Measurements from ENCODE around the gene THSD7B. TPM values are rescaled to one million over a fixed set of nuclear protein-coding genes. Genes with fewer than 3 reads are reported as not detected.

Gene THSD7B
- total and polyA plus RNA-seq, 2 experiments from 2014 or later, result 0.86 to 3.8 TPM

DNA sequence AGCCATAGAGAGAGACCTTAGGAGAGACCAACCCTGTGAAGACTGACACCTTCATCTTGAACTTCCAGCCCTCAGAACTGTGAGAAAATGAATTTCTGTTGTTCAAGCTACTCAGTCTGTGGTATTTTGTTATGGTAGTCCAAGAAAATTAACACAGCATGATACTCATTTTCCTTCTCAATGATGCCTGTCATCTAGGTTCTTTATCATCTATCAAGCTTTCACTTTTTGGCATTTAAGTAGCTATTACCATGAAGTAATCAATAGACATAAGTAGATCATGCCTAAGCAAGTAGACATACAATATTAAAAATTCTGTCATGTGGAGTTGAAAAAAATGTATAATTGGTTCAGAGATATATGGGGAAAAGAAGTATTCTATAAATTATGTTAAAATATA lies 444.7 kb downstream of the THSD7B start:
- H3K27me3 Mint-ChIP-seq (ENCODE audit: insufficient read depth, low read depth, poor library complexity), result peaks cover 3% of the 10 kb centered on the region

DNA sequence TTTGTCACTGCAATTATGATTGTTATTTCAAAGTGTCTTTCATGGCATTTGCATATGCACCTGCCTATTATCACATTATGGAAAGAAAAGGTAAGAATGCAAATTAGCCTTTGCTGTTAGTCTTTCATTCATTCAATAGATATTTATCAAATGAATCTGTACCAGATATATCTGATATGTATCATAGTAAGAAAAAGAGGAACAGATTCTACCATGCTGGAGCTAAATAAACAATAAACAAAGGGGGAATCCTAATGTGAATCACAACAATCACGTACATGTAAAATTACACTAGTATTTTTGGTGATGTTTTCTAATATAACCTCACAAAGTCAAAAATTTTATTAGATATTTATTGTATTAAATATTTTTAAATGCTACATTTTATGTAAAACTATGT lies 446.4 kb downstream of the THSD7B start:
- no peaks in the 10 kb centered on the region for H3F3A ChIP-seq (replicated peaks; ENCODE audit: low read depth)
- Mint-ChIP-seq H3K36me3 (ENCODE audit: low read depth) (no peaks in the 10 kb centered on the region), H3K27me3 (ENCODE audit: insufficient read depth, low read depth, poor library complexity) (peaks cover 3% of the 10 kb centered on the region), H3K9me3 (no peaks in the 10 kb centered on the region; the same call in 2 of the 3 replicates), H3K4me3 (no peak overlapping the region), H3K4me1 (peaks cover 35% of the 10 kb centered on the region), H3K27ac (no peak overlapping the region)
- 0 out of 2 replicates have a peak, but pooled peaks cover 3% of the 10 kb centered on the region for H3K9me2 ChIP-seq (ENCODE audit: insufficient read depth)
- H3K27me3 ChIP-seq (ENCODE audit: insufficient read depth), result no peaks in the 10 kb centered on the region
- H3K27ac ChIP-seq (ENCODE audit: low read depth), result no peak overlapping the region
- no peaks in the 10 kb centered on the region for H3K79me2 ChIP-seq (replicated peaks; ENCODE audit: insufficient read depth)
- H4K20me1 ChIP-seq (replicated peaks; ENCODE audit: insufficient read depth), result no peaks in the 10 kb centered on the region
- H3K36me3 ChIP-seq (ENCODE audit: insufficient read depth), result no peaks in the 10 kb centered on the region
- H2AFZ ChIP-seq, result no peak overlapping the region
- H3K4me2 ChIP-seq, result no peak overlapping the region
- H3K4me1 ChIP-seq (ENCODE audit: insufficient read depth), result peaks cover 22% of the 10 kb centered on the region
- H3K4me3 ChIP-seq, result no peak overlapping the region
- ATAC-seq (no peak), DNase-seq (ENCODE audit: low spot score) (no peak)
- TF ChIP-seq, protein P1, sequence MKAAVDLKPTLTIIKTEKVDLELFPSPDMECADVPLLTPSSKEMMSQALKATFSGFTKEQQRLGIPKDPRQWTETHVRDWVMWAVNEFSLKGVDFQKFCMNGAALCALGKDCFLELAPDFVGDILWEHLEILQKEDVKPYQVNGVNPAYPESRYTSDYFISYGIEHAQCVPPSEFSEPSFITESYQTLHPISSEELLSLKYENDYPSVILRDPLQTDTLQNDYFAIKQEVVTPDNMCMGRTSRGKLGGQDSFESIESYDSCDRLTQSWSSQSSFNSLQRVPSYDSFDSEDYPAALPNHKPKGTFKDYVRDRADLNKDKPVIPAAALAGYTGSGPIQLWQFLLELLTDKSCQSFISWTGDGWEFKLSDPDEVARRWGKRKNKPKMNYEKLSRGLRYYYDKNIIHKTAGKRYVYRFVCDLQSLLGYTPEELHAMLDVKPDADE (IDR thresholded peaks at IDR 0.05), result no peak
- TF ChIP-seq ZNF114 (CRISPR knock-in tag; IDR thresholded peaks at IDR 0.05) (no peak), EZH2phosphoT487 (IDR thresholded peaks at IDR 0.05; ENCODE audit: unreplicated experiment) (no peak), CREB1 (CRISPR knock-in tag; IDR thresholded peaks at IDR 0.05; ENCODE audit: low read depth) (no peak), ZNF331 (CRISPR knock-in tag; IDR thresholded peaks at IDR 0.05; ENCODE audit: low read depth) (no peak), NANOG (IDR thresholded peaks at IDR 0.05; ENCODE audit: borderline replicate concordance) (no peak)
- TF ChIP-seq, protein P2, sequence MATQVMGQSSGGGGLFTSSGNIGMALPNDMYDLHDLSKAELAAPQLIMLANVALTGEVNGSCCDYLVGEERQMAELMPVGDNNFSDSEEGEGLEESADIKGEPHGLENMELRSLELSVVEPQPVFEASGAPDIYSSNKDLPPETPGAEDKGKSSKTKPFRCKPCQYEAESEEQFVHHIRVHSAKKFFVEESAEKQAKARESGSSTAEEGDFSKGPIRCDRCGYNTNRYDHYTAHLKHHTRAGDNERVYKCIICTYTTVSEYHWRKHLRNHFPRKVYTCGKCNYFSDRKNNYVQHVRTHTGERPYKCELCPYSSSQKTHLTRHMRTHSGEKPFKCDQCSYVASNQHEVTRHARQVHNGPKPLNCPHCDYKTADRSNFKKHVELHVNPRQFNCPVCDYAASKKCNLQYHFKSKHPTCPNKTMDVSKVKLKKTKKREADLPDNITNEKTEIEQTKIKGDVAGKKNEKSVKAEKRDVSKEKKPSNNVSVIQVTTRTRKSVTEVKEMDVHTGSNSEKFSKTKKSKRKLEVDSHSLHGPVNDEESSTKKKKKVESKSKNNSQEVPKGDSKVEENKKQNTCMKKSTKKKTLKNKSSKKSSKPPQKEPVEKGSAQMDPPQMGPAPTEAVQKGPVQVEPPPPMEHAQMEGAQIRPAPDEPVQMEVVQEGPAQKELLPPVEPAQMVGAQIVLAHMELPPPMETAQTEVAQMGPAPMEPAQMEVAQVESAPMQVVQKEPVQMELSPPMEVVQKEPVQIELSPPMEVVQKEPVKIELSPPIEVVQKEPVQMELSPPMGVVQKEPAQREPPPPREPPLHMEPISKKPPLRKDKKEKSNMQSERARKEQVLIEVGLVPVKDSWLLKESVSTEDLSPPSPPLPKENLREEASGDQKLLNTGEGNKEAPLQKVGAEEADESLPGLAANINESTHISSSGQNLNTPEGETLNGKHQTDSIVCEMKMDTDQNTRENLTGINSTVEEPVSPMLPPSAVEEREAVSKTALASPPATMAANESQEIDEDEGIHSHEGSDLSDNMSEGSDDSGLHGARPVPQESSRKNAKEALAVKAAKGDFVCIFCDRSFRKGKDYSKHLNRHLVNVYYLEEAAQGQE (IDR thresholded peaks at IDR 0.05; ENCODE audit: unreplicated experiment), result no peak
- TF ChIP-seq, protein P3, sequence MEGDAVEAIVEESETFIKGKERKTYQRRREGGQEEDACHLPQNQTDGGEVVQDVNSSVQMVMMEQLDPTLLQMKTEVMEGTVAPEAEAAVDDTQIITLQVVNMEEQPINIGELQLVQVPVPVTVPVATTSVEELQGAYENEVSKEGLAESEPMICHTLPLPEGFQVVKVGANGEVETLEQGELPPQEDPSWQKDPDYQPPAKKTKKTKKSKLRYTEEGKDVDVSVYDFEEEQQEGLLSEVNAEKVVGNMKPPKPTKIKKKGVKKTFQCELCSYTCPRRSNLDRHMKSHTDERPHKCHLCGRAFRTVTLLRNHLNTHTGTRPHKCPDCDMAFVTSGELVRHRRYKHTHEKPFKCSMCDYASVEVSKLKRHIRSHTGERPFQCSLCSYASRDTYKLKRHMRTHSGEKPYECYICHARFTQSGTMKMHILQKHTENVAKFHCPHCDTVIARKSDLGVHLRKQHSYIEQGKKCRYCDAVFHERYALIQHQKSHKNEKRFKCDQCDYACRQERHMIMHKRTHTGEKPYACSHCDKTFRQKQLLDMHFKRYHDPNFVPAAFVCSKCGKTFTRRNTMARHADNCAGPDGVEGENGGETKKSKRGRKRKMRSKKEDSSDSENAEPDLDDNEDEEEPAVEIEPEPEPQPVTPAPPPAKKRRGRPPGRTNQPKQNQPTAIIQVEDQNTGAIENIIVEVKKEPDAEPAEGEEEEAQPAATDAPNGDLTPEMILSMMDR (conservative IDR thresholded peaks at IDR 0.05; ENCODE audit: low read depth in 2 of 2), result no peak
- TF ChIP-seq, protein P4, sequence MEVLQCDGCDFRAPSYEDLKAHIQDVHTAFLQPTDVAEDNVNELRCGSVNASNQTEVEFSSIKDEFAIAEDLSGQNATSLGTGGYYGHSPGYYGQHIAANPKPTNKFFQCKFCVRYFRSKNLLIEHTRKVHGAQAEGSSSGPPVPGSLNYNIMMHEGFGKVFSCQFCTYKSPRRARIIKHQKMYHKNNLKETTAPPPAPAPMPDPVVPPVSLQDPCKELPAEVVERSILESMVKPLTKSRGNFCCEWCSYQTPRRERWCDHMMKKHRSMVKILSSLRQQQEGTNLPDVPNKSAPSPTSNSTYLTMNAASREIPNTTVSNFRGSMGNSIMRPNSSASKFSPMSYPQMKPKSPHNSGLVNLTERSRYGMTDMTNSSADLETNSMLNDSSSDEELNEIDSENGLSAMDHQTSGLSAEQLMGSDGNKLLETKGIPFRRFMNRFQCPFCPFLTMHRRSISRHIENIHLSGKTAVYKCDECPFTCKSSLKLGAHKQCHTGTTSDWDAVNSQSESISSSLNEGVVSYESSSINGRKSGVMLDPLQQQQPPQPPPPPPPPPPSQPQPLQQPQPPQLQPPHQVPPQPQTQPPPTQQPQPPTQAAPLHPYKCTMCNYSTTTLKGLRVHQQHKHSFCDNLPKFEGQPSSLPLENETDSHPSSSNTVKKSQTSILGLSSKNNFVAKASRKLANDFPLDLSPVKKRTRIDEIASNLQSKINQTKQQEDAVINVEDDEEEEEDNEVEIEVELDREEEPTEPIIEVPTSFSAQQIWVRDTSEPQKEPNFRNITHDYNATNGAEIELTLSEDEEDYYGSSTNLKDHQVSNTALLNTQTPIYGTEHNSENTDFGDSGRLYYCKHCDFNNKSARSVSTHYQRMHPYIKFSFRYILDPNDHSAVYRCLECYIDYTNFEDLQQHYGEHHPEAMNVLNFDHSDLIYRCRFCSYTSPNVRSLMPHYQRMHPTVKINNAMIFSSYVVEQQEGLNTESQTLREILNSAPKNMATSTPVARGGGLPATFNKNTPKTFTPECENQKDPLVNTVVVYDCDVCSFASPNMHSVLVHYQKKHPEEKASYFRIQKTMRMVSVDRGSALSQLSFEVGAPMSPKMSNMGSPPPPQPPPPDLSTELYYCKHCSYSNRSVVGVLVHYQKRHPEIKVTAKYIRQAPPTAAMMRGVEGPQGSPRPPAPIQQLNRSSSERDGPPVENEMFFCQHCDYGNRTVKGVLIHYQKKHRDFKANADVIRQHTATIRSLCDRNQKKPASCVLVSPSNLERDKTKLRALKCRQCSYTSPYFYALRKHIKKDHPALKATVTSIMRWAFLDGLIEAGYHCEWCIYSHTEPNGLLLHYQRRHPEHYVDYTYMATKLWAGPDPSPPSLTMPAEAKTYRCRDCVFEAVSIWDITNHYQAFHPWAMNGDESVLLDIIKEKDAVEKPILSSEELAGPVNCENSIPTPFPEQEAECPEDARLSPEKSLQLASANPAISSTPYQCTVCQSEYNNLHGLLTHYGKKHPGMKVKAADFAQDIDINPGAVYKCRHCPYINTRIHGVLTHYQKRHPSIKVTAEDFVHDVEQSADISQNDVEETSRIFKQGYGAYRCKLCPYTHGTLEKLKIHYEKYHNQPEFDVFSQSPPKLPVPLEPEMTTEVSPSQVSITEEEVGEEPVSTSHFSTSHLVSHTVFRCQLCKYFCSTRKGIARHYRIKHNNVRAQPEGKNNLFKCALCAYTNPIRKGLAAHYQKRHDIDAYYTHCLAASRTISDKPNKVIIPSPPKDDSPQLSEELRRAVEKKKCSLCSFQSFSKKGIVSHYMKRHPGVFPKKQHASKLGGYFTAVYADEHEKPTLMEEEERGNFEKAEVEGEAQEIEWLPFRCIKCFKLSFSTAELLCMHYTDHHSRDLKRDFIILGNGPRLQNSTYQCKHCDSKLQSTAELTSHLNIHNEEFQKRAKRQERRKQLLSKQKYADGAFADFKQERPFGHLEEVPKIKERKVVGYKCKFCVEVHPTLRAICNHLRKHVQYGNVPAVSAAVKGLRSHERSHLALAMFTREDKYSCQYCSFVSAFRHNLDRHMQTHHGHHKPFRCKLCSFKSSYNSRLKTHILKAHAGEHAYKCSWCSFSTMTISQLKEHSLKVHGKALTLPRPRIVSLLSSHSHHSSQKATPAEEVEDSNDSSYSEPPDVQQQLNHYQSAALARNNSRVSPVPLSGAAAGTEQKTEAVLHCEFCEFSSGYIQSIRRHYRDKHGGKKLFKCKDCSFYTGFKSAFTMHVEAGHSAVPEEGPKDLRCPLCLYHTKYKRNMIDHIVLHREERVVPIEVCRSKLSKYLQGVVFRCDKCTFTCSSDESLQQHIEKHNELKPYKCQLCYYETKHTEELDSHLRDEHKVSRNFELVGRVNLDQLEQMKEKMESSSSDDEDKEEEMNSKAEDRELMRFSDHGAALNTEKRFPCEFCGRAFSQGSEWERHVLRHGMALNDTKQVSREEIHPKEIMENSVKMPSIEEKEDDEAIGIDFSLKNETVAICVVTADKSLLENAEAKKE (CRISPR knock-in tag; IDR thresholded peaks at IDR 0.05), result no peak

More for the DNA sequence above, 444.7 kb downstream of the THSD7B start:
- H3K4me3 ChIP-seq, result no peak overlapping the region
- TF ChIP-seq ZNF331 (CRISPR knock-in tag; IDR thresholded peaks at IDR 0.05; ENCODE audit: low read depth) (no peak), ZNF114 (CRISPR knock-in tag; IDR thresholded peaks at IDR 0.05) (no peak)
- H3K27ac Mint-ChIP-seq, result no peak overlapping the region
- no peak overlapping the region for H3K27ac ChIP-seq (ENCODE audit: low read depth)
- no peaks in the 10 kb centered on the region for H3K79me2 ChIP-seq (replicated peaks; ENCODE audit: insufficient read depth)
- no peaks in the 10 kb centered on the region for H3F3A ChIP-seq (replicated peaks; ENCODE audit: low read depth)
- 0 out of 2 replicates have a peak, but pooled peaks cover 3% of the 10 kb centered on the region for H3K9me2 ChIP-seq (ENCODE audit: insufficient read depth)
- no peaks in the 10 kb centered on the region for H3K36me3 Mint-ChIP-seq (ENCODE audit: low read depth)
- ATAC-seq (no peak), DNase-seq (ENCODE audit: low spot score) (no peak)
- H3K27me3 ChIP-seq (ENCODE audit: insufficient read depth), result no peaks in the 10 kb centered on the region
- no peaks in the 10 kb centered on the region; the same call in 2 of the 3 replicates for H3K9me3 Mint-ChIP-seq
- H3K4me3 Mint-ChIP-seq, result no peak overlapping the region
- no peaks in the 10 kb centered on the region for H4K20me1 ChIP-seq (replicated peaks; ENCODE audit: insufficient read depth)
- H3K4me2 ChIP-seq, result no peak overlapping the region
- peaks cover 35% of the 10 kb centered on the region for H3K4me1 ChIP-seq (ENCODE audit: insufficient read depth)
- no peak overlapping the region for H2AFZ ChIP-seq
- no peaks in the 10 kb centered on the region for H3K36me3 ChIP-seq (ENCODE audit: insufficient read depth)
- peaks cover 34% of the 10 kb centered on the region for H3K4me1 Mint-ChIP-seq
